Aorta (tissue), 5 donors: Measurements from ENCODE around the gene TANC2. TPM values are rescaled to one million over a fixed set of nuclear protein-coding genes. Genes with fewer than 3 reads are reported as not detected.

Experiments used
- ATAC-seq: fragments of 200-7000 bp; cut with Tn5 transposase; one replicate; pipeline ENCODE4 v1.9.1; 2022; ENCODE audit warnings: moderate library complexity; ENCODE audit not compliant: low FRiP score
- DNase-seq, 2 donors: peaks; one replicate each; pipeline ENCODE4 v3.0.0-alpha.2; 2020
- H3K27ac ChIP-seq, 2 donors: one replicate each; pipeline ENCODE4 v1.5.1; 2013; ENCODE audit warnings: low read length in 2 of 2, mild to moderate bottlenecking in 2 of 2, moderate library complexity in 2 of 2, control low read depth in 1 of 2, inconsistent platforms in 1 of 2, low read depth in 1 of 2
- H3K27me3 ChIP-seq, 2 donors: one replicate each; pipeline ENCODE4 v1.6.1; 2013; ENCODE audit warnings: control low read depth in 1 of 2, low read length in 1 of 2, mild to moderate bottlenecking in 1 of 2, moderate library complexity in 1 of 2; ENCODE audit not compliant: insufficient read depth in 2 of 2, control insufficient read depth in 1 of 2
- H3K36me3 ChIP-seq, 2 donors: one replicate each; pipeline ENCODE4 v1.6.1; 2013; ENCODE audit warnings: control low read depth in 1 of 2, low read length in 1 of 2, mild to moderate bottlenecking in 1 of 2; ENCODE audit not compliant: insufficient read depth in 2 of 2, control insufficient read depth in 1 of 2
- H3K4me1 ChIP-seq, 2 donors: one replicate each; pipeline ENCODE4 v1.6.1; 2013; ENCODE audit warnings: low read length in 2 of 2, control low read depth in 1 of 2, mild to moderate bottlenecking in 1 of 2, moderate library complexity in 1 of 2; ENCODE audit not compliant: insufficient read depth in 2 of 2, control insufficient read depth in 1 of 2
- H3K4me3 ChIP-seq, 2 donors: one replicate each; pipeline ENCODE4 v1.5.1; 2013; ENCODE audit warnings: low read length in 2 of 2, control low read depth in 1 of 2, mild to moderate bottlenecking in 1 of 2
- H3K9me3 ChIP-seq: one replicate; pipeline ENCODE4 v1.6.1; 2013; ENCODE audit warnings: mild to moderate bottlenecking, low read length; ENCODE audit not compliant: control insufficient read depth
- WGBS, 2 donors: extraction: QIAGEN DNeasy Blood & Tissue Kit; methylation state at CpG; one replicate each; pipeline ENCODE4 v1.1.7; 2013; 5-methylcytosine and 5-hydroxymethylcytosine counted together
- intact Hi-C, 2 donors: fragments of 100-400 bp; cut with DNase I; formaldehyde crosslinking; loops; one replicate each; pipeline versions ENCODE4 v1.14.2 to v1.15.0; 2022
- polyA plus RNA-seq, 2 donors: library from polyadenylated mRNA; stranded (reverse); fragments of 200-250 nt; gene quantifications; one replicate each; pipeline ENCODE4 v1.2.3, GENCODE V29; 2013
- total RNA-seq, 2 donors: library from RNA; stranded (reverse); fragmentation: NEBNext Ultra II Directional; extraction: Animal tissue kit (Norgen Biotek cat#: 25700); gene quantifications; one replicate each; pipeline ENCODE4 v1.2.1, GENCODE V29; 2021
- donor health status: healthy with polysubstance abuse.
- donor health status: Bipolar disorder and iron deficiency.
- donor health status: DM: no; HTN: no; CAD: no.
- donor health status: DM: no; HTN: no; CAD: no.
- donor health status: DM: yes; HTN: yes; CAD: no.

TANC2 gene
- total and polyA plus RNA-seq, 4 donors: 3.0 to 60.7 (median 25.8) TPM

- 92 to 94% methylated on average over 6 of the region's 6 CpGs for WGBS, 2 donors
- Histone ChIP-seq H3K36me3 (no peaks in the 10 kb centered on the region), H3K4me1 (no peaks in the 10 kb centered on the region), H3K4me3 (no peak overlapping the region), H3K9me3 (no peaks in the 10 kb centered on the region), H3K27me3 (peaks cover 0 to 2% of the 10 kb centered on the region in 2 donors), H3K27ac (no peak overlapping the region)
- intact Hi-C loops: no loop called here
- ATAC-seq (no peak), DNase-seq (no peak)
These were observed 39.0 kb upstream of the TANC2 start for GRCh38 chr17:62927083-62927482.

- DNase-seq: no peak
- H3K4me1 ChIP-seq: no peaks in the 10 kb centered on the region
- H3K9me3 ChIP-seq: no peaks in the 10 kb centered on the region
- H3K36me3 ChIP-seq: no peaks in the 10 kb centered on the region
- intact Hi-C loops: no loop called here
- no peak overlapping the region for H3K27ac ChIP-seq
- no peak for ATAC-seq
- no peak overlapping the region for H3K4me3 ChIP-seq
- WGBS, 2 donors: 91 to 95% methylated on average over 2 of the region's 2 CpGs
- H3K27me3 ChIP-seq: peaks cover 0 to 2% of the 10 kb centered on the region in 2 donors
These were observed 36.7 kb upstream of the TANC2 start for GRCh38 chr17:62929320-62929719.

GRCh38 chr17:62931101-62931500, 34.9 kb upstream of the TANC2 start:
- Histone ChIP-seq H3K27me3 (peaks cover 0 to 2% of the 10 kb centered on the region in 2 donors), H3K4me3 (no peak overlapping the region), H3K27ac (no peak overlapping the region), H3K4me1 (no peaks in the 10 kb centered on the region), H3K36me3 (no peaks in the 10 kb centered on the region), H3K9me3 (no peaks in the 10 kb centered on the region)
- ATAC-seq (no peak), DNase-seq (no peak)
- WGBS, 2 donors: 96 to 97% methylated on average over 1 of the region's 1 CpG
- intact Hi-C loops: no loop called here

- Histone ChIP-seq H3K27me3 (peaks cover 0 to 2% of the 10 kb centered on the region in 2 donors), H3K9me3 (no peaks in the 10 kb centered on the region), H3K4me3 (no peak overlapping the region), H3K4me1 (no peaks in the 10 kb centered on the region), H3K36me3 (no peaks in the 10 kb centered on the region), H3K27ac (no peak overlapping the region)
- ATAC-seq: no peak
- 73 to 74% methylated on average over 15 of the region's 15 CpGs for WGBS, 2 donors
- DNase-seq: no peak
- intact Hi-C loops: no loop called here
These were observed 32.3 kb upstream of the TANC2 start for GRCh38 chr17:62933501-62934385.

- no peak overlapping the region for H3K27ac ChIP-seq
- no peak overlapping the region for H3K4me3 ChIP-seq
- WGBS, 2 donors: 96 to 98% methylated on average over 1 of the region's 1 CpG
These were observed 30.9 kb upstream of the TANC2 start for GRCh38 chr17:62935098-62935497.

GRCh38 chr17:62935523-62935922, 30.5 kb upstream of the TANC2 start:
- no peak overlapping the region for H3K4me3 ChIP-seq
- H3K27me3 ChIP-seq: peaks cover 0 to 2% of the 10 kb centered on the region in 2 donors
- no peak overlapping the region for H3K27ac ChIP-seq
- H3K36me3 ChIP-seq: no peaks in the 10 kb centered on the region
- no peaks in the 10 kb centered on the region for H3K4me1 ChIP-seq
- DNase-seq (no peak), ATAC-seq (no peak)
- 71 to 74% methylated on average over 2 of the region's 2 CpGs for WGBS, 2 donors
- intact Hi-C loops: no loop called here
- H3K9me3 ChIP-seq: no peaks in the 10 kb centered on the region

More at GRCh38 chr17:62935098-62935497, 30.9 kb upstream of the TANC2 start:
- ATAC-seq: no peak
- H3K9me3 ChIP-seq: no peaks in the 10 kb centered on the region
- intact Hi-C loops: no loop called here
- H3K36me3 ChIP-seq: no peaks in the 10 kb centered on the region
- H3K4me1 ChIP-seq: no peaks in the 10 kb centered on the region
- peaks cover 0 to 2% of the 10 kb centered on the region in 2 donors for H3K27me3 ChIP-seq
- no peak for DNase-seq

- 0 to 5% methylated on average over 1 of the region's 1 CpG for WGBS, 2 donors
- Histone ChIP-seq H3K27ac (no peak overlapping the region), H3K4me1 (no peaks in the 10 kb centered on the region), H3K9me3 (no peaks in the 10 kb centered on the region), H3K4me3 (no peak overlapping the region), H3K27me3 (no peaks in the 10 kb centered on the region), H3K36me3 (no peaks in the 10 kb centered on the region)
- intact Hi-C loops: no loop called here
- ATAC-seq (no peak), DNase-seq (no peak)
These were observed 28.4 kb upstream of the TANC2 start for GRCh38 chr17:62937606-62938005.

- intact Hi-C loops: no loop called here
- DNase-seq (no peak), ATAC-seq (no peak)
- WGBS, 2 donors: 85 to 88% methylated on average over 4 of the region's 4 CpGs
- Histone ChIP-seq H3K4me3 (no peak overlapping the region), H3K36me3 (no peaks in the 10 kb centered on the region), H3K4me1 (no peaks in the 10 kb centered on the region), H3K27me3 (no peaks in the 10 kb centered on the region), H3K27ac (no peak overlapping the region), H3K9me3 (no peaks in the 10 kb centered on the region)
These were observed 24.6 kb upstream of the TANC2 start for GRCh38 chr17:62941358-62941991.

GRCh38 chr17:62948370-62948769, 17.7 kb upstream of the TANC2 start:
- Histone ChIP-seq H3K4me1 (no peaks in the 10 kb centered on the region), H3K27ac (no peak overlapping the region), H3K9me3 (no peaks in the 10 kb centered on the region), H3K36me3 (no peaks in the 10 kb centered on the region), H3K27me3 (no peaks in the 10 kb centered on the region), H3K4me3 (no peak overlapping the region)
- ATAC-seq (no peak), DNase-seq (no peak)
- 94 to 99% methylated on average over 1 of the region's 1 CpG for WGBS, 2 donors
- intact Hi-C loops: no loop called here
